Left ventricle myocardium inferior (tissue), 1 donor: ENCODE measurements around the gene IL2RA. TPM values are rescaled to one million over a fixed set of nuclear protein-coding genes. Genes with fewer than 3 reads are reported as not detected.

Experiments used
- DNase-seq: peaks from one replicate; pipeline ENCODE4 v3.0.0-alpha.2; 2020
- H3K27ac ChIP-seq: fragments of 200-600 bp; replicated peaks from 2 replicates; pipeline ENCODE4 v1.8.0; 2021
- H3K27me3 ChIP-seq: fragments of 200-600 bp; 2 replicates; pipeline ENCODE4 v1.8.0; 2021; ENCODE audit warnings: low read depth
- H3K36me3 ChIP-seq: fragments of 200-600 bp; 2 replicates; pipeline ENCODE4 v1.8.0; 2021
- H3K4me1 ChIP-seq: fragments of 200-600 bp; 2 replicates; pipeline ENCODE4 v1.8.0; 2021
- H3K4me3 ChIP-seq: fragments of 200-600 bp; 2 replicates; pipeline ENCODE4 v1.8.0; 2021; ENCODE audit warnings: mild to moderate bottlenecking, moderate library complexity
- H3K9me3 ChIP-seq: fragments of 200-600 bp; replicated peaks from 2 replicates; pipeline ENCODE4 v1.8.0; 2021
- intact Hi-C: fragments of 100-400 bp; cut with micrococcal nuclease; formaldehyde crosslinking; loops from one replicate; pipeline ENCODE4 v1.11.0; 2022
- total RNA-seq: library from RNA; stranded (reverse); fragmentation: NEBNext Ultra II Directional; extraction: Animal tissue kit (Norgen Biotek cat#: 25700); gene quantifications from one replicate; pipeline ENCODE4 v1.2.1, GENCODE V29; 2021
- TF ChIP-seq, protein P1 (sequence below): fragments of 200-600 bp; IDR thresholded peaks from 2 replicates; pipeline ENCODE4 v1.8.0; 2021; ENCODE audit warnings: antibody characterized with exemption, mild to moderate bottlenecking, borderline replicate concordance
- donor health status: DM: no; HTN: yes; CAD: no; lungs with severe emphysema.

Gene IL2RA
- total RNA-seq, 1 donor from 2014 or later = 2.3 TPM

DNA sequence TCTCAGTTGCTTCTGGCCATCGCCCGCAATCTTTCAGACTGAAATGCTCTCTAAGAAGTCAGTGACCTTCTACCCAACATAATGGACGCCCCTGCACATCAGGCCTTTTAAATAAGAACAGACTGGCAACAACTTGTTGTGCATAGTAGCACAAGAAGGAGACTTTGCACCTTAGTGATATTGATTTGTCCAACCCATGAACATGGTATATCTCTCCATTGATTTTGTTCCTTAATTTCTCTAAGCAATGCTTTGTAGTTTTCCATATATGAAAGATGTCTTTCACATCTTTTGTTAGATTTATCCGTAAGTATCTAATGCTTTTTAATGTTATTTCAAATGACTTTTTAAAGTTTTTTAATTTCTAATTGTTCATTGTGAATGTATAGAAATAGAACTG lies 89.1 kb downstream of the IL2RA start:
- no peak for DNase-seq
- no peaks in the 10 kb centered on the region for H3K9me3 ChIP-seq
- H3K36me3 ChIP-seq = no peaks in the 10 kb centered on the region
- intact Hi-C loops = no loop called here
- peak overlapping the region; percentile 9 for H3K27ac ChIP-seq
- H3K27me3 ChIP-seq = no peaks in the 10 kb centered on the region
- TF ChIP-seq, protein P1, sequence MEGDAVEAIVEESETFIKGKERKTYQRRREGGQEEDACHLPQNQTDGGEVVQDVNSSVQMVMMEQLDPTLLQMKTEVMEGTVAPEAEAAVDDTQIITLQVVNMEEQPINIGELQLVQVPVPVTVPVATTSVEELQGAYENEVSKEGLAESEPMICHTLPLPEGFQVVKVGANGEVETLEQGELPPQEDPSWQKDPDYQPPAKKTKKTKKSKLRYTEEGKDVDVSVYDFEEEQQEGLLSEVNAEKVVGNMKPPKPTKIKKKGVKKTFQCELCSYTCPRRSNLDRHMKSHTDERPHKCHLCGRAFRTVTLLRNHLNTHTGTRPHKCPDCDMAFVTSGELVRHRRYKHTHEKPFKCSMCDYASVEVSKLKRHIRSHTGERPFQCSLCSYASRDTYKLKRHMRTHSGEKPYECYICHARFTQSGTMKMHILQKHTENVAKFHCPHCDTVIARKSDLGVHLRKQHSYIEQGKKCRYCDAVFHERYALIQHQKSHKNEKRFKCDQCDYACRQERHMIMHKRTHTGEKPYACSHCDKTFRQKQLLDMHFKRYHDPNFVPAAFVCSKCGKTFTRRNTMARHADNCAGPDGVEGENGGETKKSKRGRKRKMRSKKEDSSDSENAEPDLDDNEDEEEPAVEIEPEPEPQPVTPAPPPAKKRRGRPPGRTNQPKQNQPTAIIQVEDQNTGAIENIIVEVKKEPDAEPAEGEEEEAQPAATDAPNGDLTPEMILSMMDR = no peak
- H3K4me3 ChIP-seq = no peak overlapping the region
- H3K4me1 ChIP-seq = peaks cover 59% of the 10 kb centered on the region

- intact Hi-C loops = no loop called here
- DNase-seq = no peak
- Histone ChIP-seq H3K4me1 (peaks cover 47% of the 10 kb centered on the region), H3K9me3 (no peaks in the 10 kb centered on the region), H3K36me3 (peaks cover 3% of the 10 kb centered on the region), H3K27me3 (no peaks in the 10 kb centered on the region), H3K4me3 (peak overlapping the region; percentile 8), H3K27ac (peak overlapping the region; percentile 84)
- TF ChIP-seq, protein P1 = no peak
Measured at GRCh38 chr10:5971886-5972285, 90.3 kb downstream of the IL2RA start.

GRCh38 chr10:5971315-5971832 lies 90.8 kb downstream of the IL2RA start:
- TF ChIP-seq, protein P1 = no peak
- Histone ChIP-seq H3K27me3 (no peaks in the 10 kb centered on the region), H3K27ac (peak overlapping the region; percentile 84), H3K4me3 (peak overlapping the region; percentile 8), H3K9me3 (no peaks in the 10 kb centered on the region), H3K36me3 (peaks cover 3% of the 10 kb centered on the region), H3K4me1 (peaks cover 42% of the 10 kb centered on the region)
- no peak for DNase-seq
- intact Hi-C loops = no loop called here

- Histone ChIP-seq H3K36me3 (peaks cover 10% of the 10 kb centered on the region), H3K4me3 (no peak overlapping the region), H3K9me3 (no peaks in the 10 kb centered on the region), H3K27ac (peak overlapping the region; percentile 84), H3K4me1 (peaks cover 35% of the 10 kb centered on the region), H3K27me3 (no peaks in the 10 kb centered on the region)
- intact Hi-C loops = no loop called here
- TF ChIP-seq, protein P1 = no peak
- DNase-seq = no peak
Measured at GRCh38 chr10:5970527-5970926, 91.6 kb downstream of the IL2RA start.

DNA sequence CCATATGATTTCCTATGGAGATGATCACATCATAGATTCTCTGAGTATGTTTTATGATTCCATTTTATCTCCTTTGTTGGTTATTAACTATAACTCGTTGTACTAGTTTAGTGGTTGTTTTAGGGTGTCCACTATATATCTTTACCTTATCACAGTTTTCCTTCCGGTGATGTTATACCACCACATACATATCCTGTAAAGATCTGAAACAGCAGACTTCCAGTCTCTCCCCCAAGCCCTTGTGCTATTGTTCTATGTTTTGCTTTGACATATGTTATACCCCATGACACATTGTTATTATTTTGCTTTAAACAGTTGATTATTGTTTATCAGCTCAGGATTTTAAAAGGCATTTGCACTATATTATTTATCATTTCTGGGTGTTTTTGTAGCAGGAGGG lies 92.1 kb downstream of the IL2RA start:
- Histone ChIP-seq H3K36me3 (peaks cover 14% of the 10 kb centered on the region), H3K9me3 (no peaks in the 10 kb centered on the region), H3K27ac (peak overlapping the region; percentile 84), H3K4me1 (peaks cover 31% of the 10 kb centered on the region), H3K27me3 (no peaks in the 10 kb centered on the region), H3K4me3 (no peak overlapping the region)
- intact Hi-C loops = no loop called here
- DNase-seq = no peak
- TF ChIP-seq, protein P1 = no peak
